HCT116 (cell line): ENCODE measurements around the gene RINT1. TPM values are rescaled to one million over a fixed set of nuclear protein-coding genes. Genes with fewer than 3 reads are reported as not detected.

Experiments
- ATAC-seq: fragments of 200-7000 bp; cut with Tn5 transposase; 2 replicates; pipeline ENCODE4 v1.9.1; 2020; ENCODE audit warnings: mild to moderate bottlenecking, moderate library complexity
- BruUV-seq: library from RNA; stranded (reverse); fragments of 400-500 nt; replicated peaks from 2 replicates; lab custom pipeline; 2021; lab: Mats Ljungman, UMichigan
- CTCF ChIA-PET: fragments of 300-600 bp; sonication (Branson Sonifier 250); formaldehyde crosslinking; loops from one replicate; lab custom pipeline; 2021; ENCODE audit warnings: antibody characterized with exemption; lab: Charles Lee
- POLR2A ChIA-PET: fragments of 300-600, 350-600 bp; sonication (Branson Sonifier 250); formaldehyde crosslinking; loops from one replicate; lab custom pipeline; 2021; ENCODE audit warnings: antibody characterized with exemption; lab: Charles Lee
- RAD21 ChIA-PET, 2 experiments: fragments of 300-600 bp; sonication (Branson Sonifier 250); formaldehyde crosslinking; loops; one replicate each; lab custom pipeline; 2023; ENCODE audit warnings: low total read pairs in 2 of 2; ENCODE audit not compliant: uncharacterized antibody in 2 of 2, unreplicated experiment in 2 of 2, low non-redundant PET in 1 of 2; lab: Charles Lee
- DNase-seq: peaks from one replicate; pipeline ENCODE4 v3.0.0-alpha.2; 2010; ENCODE audit warnings: low read depth, low spot score
- H2AFZ ChIP-seq: fragments of 200-600 bp; shearing (Covaris generic), sonication (generic); 2 replicates; pipeline ENCODE4 v1.6.1; 2017; ENCODE audit warnings: low read depth, mixed run types, mixed read lengths, antibody characterized with exemption, low read length; ENCODE audit not compliant: poor library complexity, severe bottlenecking
- H3K27ac ChIP-seq: 2 replicates; pipeline ENCODE4 v1.5.1; 2012; ENCODE audit warnings: low read depth, low read length
- H3K27me3 ChIP-seq: fragments of 200-600 bp; sonication (generic); 2 replicates; pipeline ENCODE4 v1.6.1; 2016; ENCODE audit warnings: mixed run types, low read length, mixed read lengths; ENCODE audit not compliant: insufficient read depth
- H3K36me3 ChIP-seq, 2 experiments: fragments of 200-500 bp in 1 of 2; fragments of 200-600 bp in 1 of 2; sonication (Bioruptor generic) in 1 of 2; sonication (generic) in 1 of 2; 2 replicates each; pipeline versions ENCODE4 v1.5.1 to v1.6.1; 2014 to 2016; ENCODE audit warnings: low read length in 2 of 2, inconsistent platforms in 1 of 2, mixed read lengths in 1 of 2, mixed run types in 1 of 2; ENCODE audit not compliant: insufficient read depth in 2 of 2, control insufficient read depth in 1 of 2
- H3K4me1 ChIP-seq, 2 experiments: fragments of 200-600 bp in 1 of 2; sonication (generic) in 1 of 2; 2 replicates each; pipeline versions ENCODE4 v1.5.1 to v1.6.1; 2012 to 2017; ENCODE audit warnings: low read length in 2 of 2, inconsistent platforms in 1 of 2, mild to moderate bottlenecking in 1 of 2, mixed read lengths in 1 of 2, mixed run types in 1 of 2, moderate library complexity in 1 of 2; ENCODE audit not compliant: insufficient read depth in 2 of 2, control insufficient read depth in 1 of 2
- H3K4me2 ChIP-seq: fragments of 200-600 bp; sonication (generic); 2 replicates; pipeline ENCODE4 v1.6.1; 2017; ENCODE audit warnings: mixed run types, low read length, mixed read lengths
- H3K4me3 ChIP-seq, 2 experiments: fragments of 200-600 bp in 1 of 2; sonication (generic) in 1 of 2; replicated peaks in 1 of 2; 2 replicates each; pipeline ENCODE4 v1.5.1; 2011 to 2016; ENCODE audit warnings: low read length in 2 of 2, control low read depth in 1 of 2, low read depth in 1 of 2, mild to moderate bottlenecking in 1 of 2, mixed read lengths in 1 of 2, mixed run types in 1 of 2
- H3K79me2 ChIP-seq: fragments of 200-600 bp; sonication (generic); 2 replicates; pipeline ENCODE4 v1.6.1; 2017; ENCODE audit warnings: mild to moderate bottlenecking, mixed run types, low read length, moderate library complexity, mixed read lengths; ENCODE audit not compliant: insufficient read depth
- H3K9ac ChIP-seq: fragments of 200-600 bp; sonication (generic); 2 replicates; pipeline ENCODE4 v1.6.1; 2016; ENCODE audit warnings: low read length, mixed read lengths
- H3K9me2 ChIP-seq: fragments of 200-600 bp; sonication (generic), shearing (Covaris generic); 2 replicates; pipeline ENCODE4 v1.6.1; 2017; ENCODE audit warnings: mixed run types, mild to moderate bottlenecking, moderate library complexity; ENCODE audit not compliant: insufficient read depth
- H3K9me3 ChIP-seq, 2 experiments: fragments of 200-500 bp in 1 of 2; fragments of 200-600 bp in 1 of 2; sonication (Bioruptor generic) in 1 of 2; sonication (generic) in 1 of 2; 2 replicates each; pipeline ENCODE4 v1.6.1; 2014 to 2017; ENCODE audit warnings: low read length in 2 of 2, mixed read lengths in 2 of 2, inconsistent platforms in 1 of 2, low read depth in 1 of 2, mild to moderate bottlenecking in 1 of 2, mixed run types in 1 of 2, moderate library complexity in 1 of 2; ENCODE audit not compliant: control insufficient read depth in 1 of 2, insufficient read depth in 1 of 2
- H4K20me1 ChIP-seq: fragments of 200-600 bp; sonication (generic), shearing (Covaris generic); 2 replicates; pipeline ENCODE4 v1.6.1; 2017; ENCODE audit warnings: mixed run types, mild to moderate bottlenecking, moderate library complexity; ENCODE audit not compliant: insufficient read depth
- CEBPB ChIP-seq: IDR thresholded peaks from 2 replicates; pipeline ENCODE4 v1.6.1; 2012; ENCODE audit warnings: low read depth
- EGR1 ChIP-seq: IDR thresholded peaks from 2 replicates; pipeline ENCODE4 v1.6.1; 2012; ENCODE audit warnings: low read depth
- ELF1 ChIP-seq: IDR thresholded peaks from 2 replicates; pipeline ENCODE4 v1.6.1; 2012; ENCODE audit warnings: low read depth, borderline replicate concordance
- FOSL1 ChIP-seq: IDR thresholded peaks from 2 replicates; pipeline ENCODE4 v1.6.1; 2012; ENCODE audit warnings: low read depth
- JUND ChIP-seq: IDR thresholded peaks from 2 replicates; pipeline ENCODE4 v1.6.1; 2012
- MAX ChIP-seq: IDR thresholded peaks from 2 replicates; pipeline ENCODE4 v1.6.1; 2012
- POLR2A ChIP-seq: IDR thresholded peaks from 2 replicates; pipeline ENCODE4 v1.7.0; 2011; ENCODE audit warnings: borderline replicate concordance; ENCODE audit not compliant: insufficient read depth, insufficient read length; ENCODE audit errors: extremely low read depth
- POLR2AphosphoS5 ChIP-seq: IDR thresholded peaks from 2 replicates; pipeline ENCODE4 v1.6.1; 2011; ENCODE audit warnings: mild to moderate bottlenecking, low read depth, low read length, moderate library complexity
- RAD21 ChIP-seq: IDR thresholded peaks from 2 replicates; pipeline ENCODE4 v1.6.1; 2012; ENCODE audit warnings: low read depth, mild to moderate bottlenecking
- SP1 ChIP-seq: IDR thresholded peaks from 2 replicates; pipeline ENCODE4 v1.6.1; 2012; ENCODE audit warnings: low read depth
- SRF ChIP-seq: IDR thresholded peaks from 2 replicates; pipeline ENCODE4 v1.6.1; 2012; ENCODE audit warnings: low read depth
- TCF7L2 ChIP-seq: IDR thresholded peaks from 2 replicates; pipeline ENCODE4 v1.7.0; 2011; ENCODE audit warnings: borderline replicate concordance, inconsistent platforms; ENCODE audit not compliant: insufficient read depth, insufficient read length; ENCODE audit errors: extremely low read depth
- ZNF274 ChIP-seq: fragments of 200-500 bp; sonication (Bioruptor generic); IDR thresholded peaks from 2 replicates; pipeline ENCODE4 v1.6.1; 2014; ENCODE audit warnings: mild to moderate bottlenecking, low read depth, low read length, inconsistent platforms
- intact Hi-C: fragments of 100-400 bp; cut with micrococcal nuclease; formaldehyde crosslinking; loops from 2 replicates; pipeline ENCODE4 v1.10.0; 2022
- total RNA-seq: library from RNA; stranded (reverse); gene quantifications from one replicate; pipeline ENCODE4 v1.2.1, GENCODE V29; 2021; ENCODE audit not compliant: unreplicated experiment
- TF ChIP-seq, protein P1 (sequence below), 3 experiments: fragments of 200-600 bp in 1 of 3; sonication (generic) in 1 of 3; IDR thresholded peaks in 2 of 3; conservative IDR thresholded peaks in 1 of 3; 2 replicates each; pipeline ENCODE4 v1.5.1; 2012 to 2017; ENCODE audit warnings: low read depth in 2 of 3, low read length in 2 of 3, antibody characterized with exemption in 1 of 3, borderline replicate concordance in 1 of 3, control low read depth in 1 of 3, mild to moderate bottlenecking in 1 of 3, mixed read lengths in 1 of 3, mixed run types in 1 of 3, moderate library complexity in 1 of 3; ENCODE audit not compliant: insufficient read depth in 1 of 3
- TF ChIP-seq, protein P2 (sequence below): IDR thresholded peaks from 2 replicates; pipeline ENCODE4 v1.6.1; 2011; ENCODE audit warnings: mild to moderate bottlenecking, low read length, moderate library complexity; ENCODE audit not compliant: insufficient replicate concordance; ENCODE audit errors: extremely low read depth
- TF ChIP-seq, protein P3 (sequence below): IDR thresholded peaks from 2 replicates; pipeline ENCODE4 v1.6.1; 2012

The RINT1 gene
- total RNA-seq, 1 experiment from 2014 or later, result 24.3 TPM

- no peaks in the 10 kb centered on the region for H3K27me3 ChIP-seq
- H3K4me3 ChIP-seq, result no peak overlapping the region
- no TSS peak for BruUV-seq
- H3K79me2 ChIP-seq, result no peaks in the 10 kb centered on the region
- no peaks in the 10 kb centered on the region for H3K9me3 ChIP-seq
- no peak overlapping the region for H3K4me2 ChIP-seq
- no peak overlapping the region for H3K27ac ChIP-seq
- H4K20me1 ChIP-seq, result no peaks in the 10 kb centered on the region
- no peak overlapping the region for H3K9ac ChIP-seq
- DNase-seq, result no peak
- no peak for TF ChIP-seq ELF1
- no peak for TF ChIP-seq SP1
- no peak for TF ChIP-seq JUND
- no peak for TF ChIP-seq SRF
- TF ChIP-seq RAD21, result no peak
- TF ChIP-seq POLR2A, result no peak
- no peak for TF ChIP-seq CEBPB
- TF ChIP-seq TCF7L2, result no peak
- no peak for TF ChIP-seq POLR2AphosphoS5
- TF ChIP-seq, protein P1, sequence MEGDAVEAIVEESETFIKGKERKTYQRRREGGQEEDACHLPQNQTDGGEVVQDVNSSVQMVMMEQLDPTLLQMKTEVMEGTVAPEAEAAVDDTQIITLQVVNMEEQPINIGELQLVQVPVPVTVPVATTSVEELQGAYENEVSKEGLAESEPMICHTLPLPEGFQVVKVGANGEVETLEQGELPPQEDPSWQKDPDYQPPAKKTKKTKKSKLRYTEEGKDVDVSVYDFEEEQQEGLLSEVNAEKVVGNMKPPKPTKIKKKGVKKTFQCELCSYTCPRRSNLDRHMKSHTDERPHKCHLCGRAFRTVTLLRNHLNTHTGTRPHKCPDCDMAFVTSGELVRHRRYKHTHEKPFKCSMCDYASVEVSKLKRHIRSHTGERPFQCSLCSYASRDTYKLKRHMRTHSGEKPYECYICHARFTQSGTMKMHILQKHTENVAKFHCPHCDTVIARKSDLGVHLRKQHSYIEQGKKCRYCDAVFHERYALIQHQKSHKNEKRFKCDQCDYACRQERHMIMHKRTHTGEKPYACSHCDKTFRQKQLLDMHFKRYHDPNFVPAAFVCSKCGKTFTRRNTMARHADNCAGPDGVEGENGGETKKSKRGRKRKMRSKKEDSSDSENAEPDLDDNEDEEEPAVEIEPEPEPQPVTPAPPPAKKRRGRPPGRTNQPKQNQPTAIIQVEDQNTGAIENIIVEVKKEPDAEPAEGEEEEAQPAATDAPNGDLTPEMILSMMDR (IDR thresholded peaks at IDR 0.05 in 2 of 3, conservative IDR thresholded peaks at IDR 0.05 in 1 of 3; ENCODE audit: borderline replicate concordance in 1 of 3, insufficient read depth in 1 of 3, low read depth in 2 of 3, low read length in 2 of 3), result no peak
- no peak for TF ChIP-seq MAX
- TF ChIP-seq ZNF274, result no peak
- TF ChIP-seq FOSL1, result no peak
- TF ChIP-seq, protein P2, sequence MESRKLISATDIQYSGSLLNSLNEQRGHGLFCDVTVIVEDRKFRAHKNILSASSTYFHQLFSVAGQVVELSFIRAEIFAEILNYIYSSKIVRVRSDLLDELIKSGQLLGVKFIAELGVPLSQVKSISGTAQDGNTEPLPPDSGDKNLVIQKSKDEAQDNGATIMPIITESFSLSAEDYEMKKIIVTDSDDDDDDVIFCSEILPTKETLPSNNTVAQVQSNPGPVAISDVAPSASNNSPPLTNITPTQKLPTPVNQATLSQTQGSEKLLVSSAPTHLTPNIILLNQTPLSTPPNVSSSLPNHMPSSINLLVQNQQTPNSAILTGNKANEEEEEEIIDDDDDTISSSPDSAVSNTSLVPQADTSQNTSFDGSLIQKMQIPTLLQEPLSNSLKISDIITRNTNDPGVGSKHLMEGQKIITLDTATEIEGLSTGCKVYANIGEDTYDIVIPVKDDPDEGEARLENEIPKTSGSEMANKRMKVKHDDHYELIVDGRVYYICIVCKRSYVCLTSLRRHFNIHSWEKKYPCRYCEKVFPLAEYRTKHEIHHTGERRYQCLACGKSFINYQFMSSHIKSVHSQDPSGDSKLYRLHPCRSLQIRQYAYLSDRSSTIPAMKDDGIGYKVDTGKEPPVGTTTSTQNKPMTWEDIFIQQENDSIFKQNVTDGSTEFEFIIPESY, result no peak
- no peak for TF ChIP-seq EGR1
- TF ChIP-seq, protein P3, sequence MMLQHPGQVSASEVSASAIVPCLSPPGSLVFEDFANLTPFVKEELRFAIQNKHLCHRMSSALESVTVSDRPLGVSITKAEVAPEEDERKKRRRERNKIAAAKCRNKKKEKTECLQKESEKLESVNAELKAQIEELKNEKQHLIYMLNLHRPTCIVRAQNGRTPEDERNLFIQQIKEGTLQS, result no peak
- POLR2A ChIA-PET, result no interaction called here
- H3K9me2 ChIP-seq, result no peaks in the 10 kb centered on the region
- CTCF ChIA-PET, result interaction anchor here (0.6 to 1.2 kb wide), 2 partner anchors 9 to 57 kb away, joined by 3 read pairs; no protein-coding TSS in a partner anchor
- RAD21 ChIA-PET, result no interaction called here
- intact Hi-C loops, result no loop called here
- no peaks in the 10 kb centered on the region for H3K36me3 ChIP-seq
- ATAC-seq, result no peak
- peaks cover 0 to 5% of the 10 kb centered on the region in 2 experiments; a peak in 1 of 4 replicates for H3K4me1 ChIP-seq
- H2AFZ ChIP-seq, result no peak overlapping the region
Observed at GRCh38 chr7:105599551-105599950, 67.5 kb downstream of the RINT1 start.
